ENCODE data around the gene SRL. TPM values are rescaled to one million over a fixed set of nuclear protein-coding genes. Genes with fewer than 3 reads are reported as not detected.
"Not testable (repeated sequence)": the region's sequence is repeated elsewhere in the genome, so short reads cannot be mapped to it uniquely, and the experiment has no call there.

The SRL gene
- total RNA-seq, 4 donors from 2014 or later, result 1.2 to 3.4 (median 2.4) TPM

GRCh38 chr16:4257646-4258556, 16.0 kb upstream of the SRL start:
- Histone ChIP-seq H3K4me3 (no peak overlapping the region), H3K9me3 (no peaks in the 10 kb centered on the region), H3K4me1 (peaks cover 0 to 13% (median 0%) of the 10 kb centered on the region in 3 donors), H3K27me3 (no peaks in the 10 kb centered on the region), H3K27ac (no peak overlapping the region), H3K36me3 (peaks cover 0 to 53% of the 10 kb centered on the region in 2 donors)
- TF ChIP-seq POLR2AphosphoS5 (IDR thresholded peaks at IDR 0.05) (no peak), POLR2A (IDR thresholded peaks at IDR 0.05) (no peak), EP300 (IDR thresholded peaks at IDR 0.05) (no peak), CTCF (IDR thresholded peaks at IDR 0.05) (no peak)
- WGBS, 2 donors (ENCODE audit: low coverage in 1 of 2), result 75 to 83% methylated on average over 11 to 18 of the region's 34 CpGs
- ATAC-seq, result no peak

GRCh38 chr16:4253394-4254150, 11.7 kb upstream of the SRL start:
- H3K27me3 ChIP-seq, result no peaks in the 10 kb centered on the region
- peak overlapping the region; percentile 82 to 98 (median 94) for H3K27ac ChIP-seq
- ATAC-seq, result peak; percentile 97
- H3K4me1 ChIP-seq, result peaks cover 0 to 10% (median 0%) of the 10 kb centered on the region in 3 donors
- WGBS, 2 donors (ENCODE audit: low coverage in 1 of 2), result 0% methylated on average over 4 of the region's 80 CpGs; no CpG with 5 or more reads in 1 of the 2 donors
- H3K36me3 ChIP-seq, result peaks cover 0 to 13% of the 10 kb centered on the region in 2 donors
- peak; percentile 89 for TF ChIP-seq POLR2AphosphoS5 (IDR thresholded peaks at IDR 0.05)
- peak; percentile 77 for TF ChIP-seq POLR2A (IDR thresholded peaks at IDR 0.05)
- no peak for TF ChIP-seq EP300 (IDR thresholded peaks at IDR 0.05)
- peak overlapping the region; percentile 63 to 67 for H3K4me3 ChIP-seq
- no peaks in the 10 kb centered on the region for H3K9me3 ChIP-seq

GRCh38 chr16:4253012-4253393, 11.1 kb upstream of the SRL start:
- H3K27me3 ChIP-seq, H3K9me3 ChIP-seq, ATAC-seq, H3K36me3 ChIP-seq: not testable (repeated sequence)
- H3K27ac ChIP-seq, result peak overlapping the region; percentile 82 to 98 (median 94)
- peaks cover 0 to 10% (median 0%) of the 10 kb centered on the region in 3 donors for H3K4me1 ChIP-seq
- H3K4me3 ChIP-seq, result peak overlapping the region; percentile 63 to 67
- WGBS, 2 donors (ENCODE audit: low coverage in 1 of 2), result 2 to 93% methylated on average over 3 to 7 of the region's 23 CpGs

- WGBS, 2 donors (ENCODE audit: low coverage in 1 of 2), result 76 to 79% methylated on average over 8 to 10 of the region's 12 CpGs
- H3K9me3 ChIP-seq, result no peaks in the 10 kb centered on the region
- ATAC-seq, result no peak
- TF ChIP-seq POLR2A (IDR thresholded peaks at IDR 0.05) (no peak), CTCF (IDR thresholded peaks at IDR 0.05) (no peak), POLR2AphosphoS5 (IDR thresholded peaks at IDR 0.05) (no peak), EP300 (IDR thresholded peaks at IDR 0.05) (no peak)
- no peak overlapping the region for H3K27ac ChIP-seq
- no peak overlapping the region for H3K4me3 ChIP-seq
- no peaks in the 10 kb centered on the region for H3K27me3 ChIP-seq
- peaks cover 0 to 10% (median 0%) of the 10 kb centered on the region in 3 donors for H3K4me1 ChIP-seq
- H3K36me3 ChIP-seq, result no peaks in the 10 kb centered on the region
These were observed 7.8 kb upstream of the SRL start for GRCh38 chr16:4249530-4250308.

- Histone ChIP-seq H3K27ac (no peak overlapping the region), H3K9me3 (no peaks in the 10 kb centered on the region), H3K4me3 (no peak overlapping the region), H3K4me1 (peaks cover 0 to 1% (median 0%) of the 10 kb centered on the region in 3 donors), H3K36me3 (no peaks in the 10 kb centered on the region), H3K27me3 (no peaks in the 10 kb centered on the region)
- TF ChIP-seq POLR2A (IDR thresholded peaks at IDR 0.05) (no peak), POLR2AphosphoS5 (IDR thresholded peaks at IDR 0.05) (no peak), CTCF (IDR thresholded peaks at IDR 0.05) (no peak), EP300 (IDR thresholded peaks at IDR 0.05) (no peak)
- WGBS, 2 donors (ENCODE audit: low coverage in 1 of 2), result 80 to 100% methylated on average over 1 to 5 of the region's 7 CpGs
- no peak for ATAC-seq
These were observed 5.5 kb upstream of the SRL start for GRCh38 chr16:4247460-4247784.
